IgD-negative memory B cell (primary cell): ENCODE measurements around the gene AIFM1. TPM values are rescaled to one million over a fixed set of nuclear protein-coding genes. Genes with fewer than 3 reads are reported as not detected.
"Not testable (repeated sequence)": the region's sequence is repeated elsewhere in the genome, so short reads cannot be mapped to it uniquely, and the experiment has no call there.

Experiments used
- H3K27ac Mint-ChIP-seq, 3 donors: one replicate each; pipeline ENCODE4 v1.8.0; 2020 to 2022; ENCODE audit warnings: mild to moderate bottlenecking in 3 of 3, mixed read lengths in 3 of 3, moderate library complexity in 1 of 3
- H3K27me3 Mint-ChIP-seq: one replicate; pipeline ENCODE4 v1.8.0; 2021; ENCODE audit warnings: mixed read lengths
- H3K36me3 Mint-ChIP-seq: one replicate; pipeline ENCODE4 v1.8.0; 2020; ENCODE audit warnings: mild to moderate bottlenecking, mixed read lengths
- H3K4me1 Mint-ChIP-seq, 3 donors: one replicate each; pipeline ENCODE4 v1.8.0; 2020 to 2022; ENCODE audit warnings: mixed read lengths in 3 of 3, mild to moderate bottlenecking in 1 of 3
- H3K4me3 Mint-ChIP-seq, 4 donors: one replicate each; pipeline ENCODE4 v1.8.0; 2020 to 2022; ENCODE audit warnings: mild to moderate bottlenecking in 4 of 4, mixed read lengths in 4 of 4, moderate library complexity in 3 of 4
- H3K9me3 Mint-ChIP-seq, 3 donors: one replicate each; pipeline ENCODE4 v1.8.0; 2020 to 2021; ENCODE audit warnings: mixed read lengths in 3 of 3, mild to moderate bottlenecking in 1 of 3
- polyA plus RNA-seq: library from polyadenylated mRNA; unstranded; fragments of 300-500 nt; fragmentation: Illumina TruSeq; gene quantifications from one replicate; pipeline ENCODE4 v1.2.3, GENCODE V29; 2021

Gene AIFM1
- polyA plus RNA-seq, 1 donor from 2014 or later, result 26.2 TPM

DNA sequence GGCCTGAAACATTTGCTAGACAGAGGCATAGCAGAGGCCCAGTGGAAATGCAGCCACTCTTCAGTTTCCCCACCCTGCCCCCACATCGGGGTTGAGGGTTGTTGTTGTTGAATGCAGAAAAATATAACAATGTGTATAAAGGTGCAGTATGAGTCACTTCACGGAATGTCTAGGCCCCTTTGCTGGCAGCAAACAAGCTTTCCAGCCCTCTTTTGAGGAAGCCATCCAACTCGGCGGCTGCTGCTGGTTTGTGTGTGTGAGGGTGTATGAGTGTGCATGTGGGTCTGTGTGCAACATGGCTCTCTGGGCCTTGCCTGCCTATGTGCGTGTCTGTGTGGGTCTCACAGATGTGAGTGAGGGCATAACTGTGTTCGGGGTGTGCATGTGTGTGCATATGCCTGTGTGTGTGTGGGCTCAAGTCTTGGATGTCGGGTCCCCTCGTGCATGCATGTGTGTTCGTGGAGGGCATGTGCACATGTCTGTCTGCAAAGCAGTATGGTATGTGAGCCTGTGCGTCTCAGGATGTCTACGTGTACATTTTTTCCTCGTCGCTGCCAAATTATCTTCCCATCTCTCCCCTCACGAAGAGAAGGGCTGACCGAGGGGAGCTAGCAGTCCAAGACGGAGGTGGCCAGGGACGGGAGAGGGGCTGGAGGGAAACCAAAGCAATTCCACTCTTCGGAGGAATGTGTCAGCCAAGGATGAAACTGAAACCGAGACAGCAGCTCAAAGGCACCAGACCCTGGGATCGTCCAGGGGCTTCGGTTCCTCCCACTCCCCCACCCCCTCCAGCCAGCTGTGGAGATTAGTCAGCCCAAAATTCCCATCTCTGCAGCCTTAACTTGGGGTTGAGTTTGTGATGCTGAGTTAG lies 47.0 kb downstream of the AIFM1 start:
- H3K27ac Mint-ChIP-seq, result peak overlapping the region in 2 of 3 donors; percentile 22 to 48
- peak overlapping the region in 2 of 4 donors; percentile 42 to 91 for H3K4me3 Mint-ChIP-seq
- no peaks in the 10 kb centered on the region for H3K9me3 Mint-ChIP-seq
- H3K36me3 Mint-ChIP-seq, result no peaks in the 10 kb centered on the region
- peaks cover 5% of the 10 kb centered on the region for H3K27me3 Mint-ChIP-seq
- H3K4me1 Mint-ChIP-seq, result peaks cover 0 to 21% (median 5%) of the 10 kb centered on the region in 3 donors

DNA sequence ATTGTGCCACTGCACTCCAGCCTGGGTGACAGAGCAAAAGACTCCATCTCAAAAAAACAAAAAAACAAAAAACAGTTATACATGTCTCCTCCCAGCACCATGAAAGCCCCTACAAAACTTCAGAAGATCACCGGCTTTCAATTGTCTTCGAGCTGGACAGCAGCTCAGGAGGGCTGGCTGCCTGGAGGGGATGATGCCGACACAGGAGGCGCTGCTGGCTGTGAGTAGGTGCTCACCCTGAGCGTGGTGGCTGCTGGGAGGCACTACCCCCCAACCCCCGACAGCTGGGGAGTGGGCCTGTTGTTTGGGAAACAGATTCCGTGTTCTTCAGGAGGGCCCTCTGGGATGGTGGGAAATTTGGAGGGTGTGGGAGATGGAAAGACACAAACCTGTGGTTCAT lies 48.5 kb downstream of the AIFM1 start:
- Mint-ChIP-seq H3K27me3 (peaks cover 5% of the 10 kb centered on the region), H3K36me3 (no peaks in the 10 kb centered on the region), H3K27ac (no peak overlapping the region), H3K4me3 (no peak overlapping the region), H3K4me1 (peaks cover 0 to 21% (median 5%) of the 10 kb centered on the region in 3 donors), H3K9me3 (no peaks in the 10 kb centered on the region)

DNA sequence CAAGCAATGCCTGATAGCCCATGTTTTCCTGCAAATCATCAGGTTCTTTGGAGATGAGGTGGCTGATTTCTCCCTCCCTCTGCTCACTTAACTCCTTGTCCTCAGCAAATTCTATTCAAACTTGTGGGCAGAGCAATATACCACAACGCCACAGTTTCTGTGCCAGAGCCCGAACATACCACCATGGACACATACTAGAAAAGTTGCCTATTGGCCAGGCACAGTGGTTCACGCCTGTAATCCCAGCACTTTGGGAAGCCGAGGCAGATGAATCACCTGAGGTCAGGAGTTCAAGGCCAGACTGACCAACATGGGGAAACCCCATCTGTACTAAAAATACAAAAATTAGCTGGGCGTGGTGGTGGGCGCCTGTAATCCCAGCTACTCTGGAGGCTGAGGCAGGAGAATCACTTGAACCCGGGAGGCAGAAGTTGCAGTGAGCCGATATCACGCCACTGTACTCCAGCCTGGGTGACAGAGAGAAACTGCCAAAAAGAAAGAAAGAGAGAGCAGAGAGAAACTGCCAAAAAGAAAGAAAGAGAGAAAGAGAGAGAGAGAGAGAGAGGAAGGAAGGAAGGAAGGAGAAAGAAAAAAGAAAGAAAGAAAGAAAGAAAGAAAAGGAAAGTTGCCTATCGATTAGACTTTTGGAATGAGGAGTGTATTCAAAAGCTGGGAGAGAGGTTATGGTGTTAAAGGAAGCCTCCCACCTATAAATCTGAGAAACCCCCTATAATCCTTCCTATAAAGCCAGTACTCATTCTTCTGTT lies 50.3 kb downstream of the AIFM1 start:
- H3K4me1 Mint-ChIP-seq, result peaks cover 0 to 21% (median 4%) of the 10 kb centered on the region in 3 donors
- not testable (repeated sequence) for H3K36me3 Mint-ChIP-seq, H3K9me3 Mint-ChIP-seq, H3K4me3 Mint-ChIP-seq, H3K27ac Mint-ChIP-seq, H3K27me3 Mint-ChIP-seq

DNA sequence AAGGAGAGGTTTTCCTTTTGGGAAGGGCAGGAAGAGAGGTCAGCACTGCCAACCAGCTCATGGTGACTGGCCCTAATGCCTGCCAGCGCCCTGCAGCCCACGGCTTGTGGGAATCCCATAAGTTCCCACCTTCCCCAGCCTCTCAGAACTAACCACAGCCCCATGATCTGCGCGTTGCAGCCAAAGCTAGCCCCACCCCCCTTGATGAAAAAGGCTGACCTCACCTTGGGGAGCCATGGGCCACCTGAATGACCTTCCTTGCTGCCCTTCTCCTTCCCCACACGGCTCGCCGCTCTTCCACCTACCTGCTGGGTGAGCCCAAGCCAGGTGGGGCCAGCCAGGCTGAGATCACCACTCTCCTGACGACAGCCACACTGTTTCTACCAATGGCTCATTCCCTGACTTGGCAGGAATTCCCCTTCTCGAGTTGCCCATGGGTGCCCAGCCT lies 51.5 kb downstream of the AIFM1 start:
- Mint-ChIP-seq H3K4me1 (peaks cover 0 to 14% (median 1%) of the 10 kb centered on the region in 3 donors), H3K36me3 (no peaks in the 10 kb centered on the region), H3K27ac (peak overlapping the region in 1 of 3 donors; percentile 67), H3K4me3 (peak overlapping the region in 3 of 4 donors; percentile 1 to 67 (median 63)), H3K27me3 (peaks cover 5% of the 10 kb centered on the region), H3K9me3 (peaks cover 0 to 2% (median 0%) of the 10 kb centered on the region in 3 donors)

DNA sequence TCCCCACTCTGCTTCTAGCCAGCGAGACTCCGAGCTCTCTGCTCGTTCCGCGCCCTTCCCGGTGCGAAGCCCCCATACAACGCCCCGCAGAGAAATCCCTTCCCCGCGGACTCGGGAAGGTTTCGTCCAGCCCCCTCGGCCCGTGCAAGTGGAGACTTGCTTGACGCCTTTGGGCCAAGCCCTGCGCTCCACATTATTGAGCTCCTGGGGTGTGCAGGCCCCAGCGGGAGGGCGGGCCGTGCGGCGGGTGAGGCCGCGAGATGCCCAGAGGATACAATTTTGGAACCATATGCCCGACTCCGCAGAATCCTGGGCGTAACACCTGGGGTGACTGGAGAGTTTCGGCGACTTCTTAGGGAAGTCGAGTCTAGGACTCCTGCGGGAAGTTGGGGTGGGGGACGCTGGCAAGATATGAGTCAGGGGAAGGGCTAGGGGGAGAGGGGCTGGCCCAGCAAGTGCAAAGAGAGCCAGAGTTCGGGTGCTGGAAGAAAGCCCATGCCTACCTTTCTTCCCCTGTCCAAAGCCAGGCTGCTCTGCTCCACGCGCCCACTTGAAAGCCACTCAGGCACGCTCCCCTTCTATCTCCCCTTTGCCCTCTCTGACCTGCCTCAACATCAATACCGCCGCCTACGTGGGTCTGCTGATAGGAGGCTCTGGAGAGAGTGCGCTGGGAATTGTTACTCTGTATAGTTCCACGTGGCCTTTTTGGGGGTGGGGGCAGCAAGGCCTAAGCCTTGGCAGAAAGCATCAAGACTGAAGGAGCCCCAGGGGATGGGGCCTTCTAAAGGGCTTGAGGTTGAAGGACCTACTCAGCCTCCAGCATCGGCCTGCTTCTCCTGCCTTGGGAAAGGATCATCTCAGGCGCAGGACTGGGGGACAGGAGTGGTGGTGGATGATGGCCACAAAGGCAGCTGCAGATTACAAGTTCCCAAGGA lies 54.2 kb downstream of the AIFM1 start:
- peak overlapping the region in 2 of 3 donors; percentile 64 to 77 for H3K27ac Mint-ChIP-seq
- peaks cover 8 to 17% (median 8%) of the 10 kb centered on the region in 3 donors for H3K4me1 Mint-ChIP-seq
- H3K9me3 Mint-ChIP-seq, result peaks cover 0 to 2% (median 0%) of the 10 kb centered on the region in 3 donors
- peaks cover 5% of the 10 kb centered on the region for H3K27me3 Mint-ChIP-seq
- no peaks in the 10 kb centered on the region for H3K36me3 Mint-ChIP-seq
- H3K4me3 Mint-ChIP-seq, result peak overlapping the region; percentile 67 to 92 (median 82)

DNA sequence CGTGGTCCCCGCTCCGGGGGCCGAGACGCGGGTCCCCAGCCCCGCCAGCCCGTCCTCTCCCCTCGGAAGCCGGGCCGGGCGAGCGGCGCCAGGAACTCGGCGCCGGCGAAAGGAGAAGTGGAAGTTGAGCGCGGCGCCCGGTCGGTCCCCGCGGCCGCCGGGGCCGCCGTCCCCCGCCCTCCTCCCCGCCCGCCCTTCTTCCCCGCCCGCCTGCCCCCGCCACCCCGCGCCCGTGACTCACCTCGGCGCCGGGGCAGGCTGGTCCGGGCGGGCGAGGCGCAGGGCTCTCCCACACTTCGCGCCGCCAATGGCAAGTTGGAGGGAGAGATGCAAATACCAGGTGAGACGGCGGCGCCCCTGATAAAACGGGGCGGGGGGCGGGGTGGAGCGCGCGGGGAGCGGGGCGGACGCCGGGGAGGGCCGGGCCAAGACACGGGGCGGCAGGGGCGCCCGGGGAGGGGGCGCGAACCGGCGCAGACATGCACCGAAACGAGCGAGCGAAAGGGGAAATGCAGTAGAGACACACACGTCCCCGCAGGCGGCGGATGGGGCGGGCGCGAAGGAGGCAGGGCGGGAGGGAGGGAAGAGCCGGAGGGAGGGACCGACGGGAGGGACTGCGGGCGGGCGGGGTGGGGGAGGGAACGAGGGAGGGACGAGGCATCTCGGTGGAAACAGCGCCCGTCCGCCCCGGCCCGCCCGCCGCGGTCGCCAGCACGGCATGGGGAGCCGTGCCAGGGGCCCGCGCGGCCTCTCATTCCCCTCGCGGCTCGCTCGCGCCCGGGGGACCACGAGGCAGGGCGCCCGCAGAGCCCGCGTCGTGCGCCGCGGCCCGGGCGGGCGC lies 55.0 kb downstream of the AIFM1 start, which contains the start of gene ELF4:
TSS of gene ELF4 (minus strand) at position 119 of the 841 bp plus-strand sequence. CDS start 29,167 bp downstream, outside the sequence.
- no peaks in the 10 kb centered on the region for H3K36me3 Mint-ChIP-seq
- H3K9me3 Mint-ChIP-seq, result peaks cover 0 to 2% (median 0%) of the 10 kb centered on the region in 3 donors

DNA sequence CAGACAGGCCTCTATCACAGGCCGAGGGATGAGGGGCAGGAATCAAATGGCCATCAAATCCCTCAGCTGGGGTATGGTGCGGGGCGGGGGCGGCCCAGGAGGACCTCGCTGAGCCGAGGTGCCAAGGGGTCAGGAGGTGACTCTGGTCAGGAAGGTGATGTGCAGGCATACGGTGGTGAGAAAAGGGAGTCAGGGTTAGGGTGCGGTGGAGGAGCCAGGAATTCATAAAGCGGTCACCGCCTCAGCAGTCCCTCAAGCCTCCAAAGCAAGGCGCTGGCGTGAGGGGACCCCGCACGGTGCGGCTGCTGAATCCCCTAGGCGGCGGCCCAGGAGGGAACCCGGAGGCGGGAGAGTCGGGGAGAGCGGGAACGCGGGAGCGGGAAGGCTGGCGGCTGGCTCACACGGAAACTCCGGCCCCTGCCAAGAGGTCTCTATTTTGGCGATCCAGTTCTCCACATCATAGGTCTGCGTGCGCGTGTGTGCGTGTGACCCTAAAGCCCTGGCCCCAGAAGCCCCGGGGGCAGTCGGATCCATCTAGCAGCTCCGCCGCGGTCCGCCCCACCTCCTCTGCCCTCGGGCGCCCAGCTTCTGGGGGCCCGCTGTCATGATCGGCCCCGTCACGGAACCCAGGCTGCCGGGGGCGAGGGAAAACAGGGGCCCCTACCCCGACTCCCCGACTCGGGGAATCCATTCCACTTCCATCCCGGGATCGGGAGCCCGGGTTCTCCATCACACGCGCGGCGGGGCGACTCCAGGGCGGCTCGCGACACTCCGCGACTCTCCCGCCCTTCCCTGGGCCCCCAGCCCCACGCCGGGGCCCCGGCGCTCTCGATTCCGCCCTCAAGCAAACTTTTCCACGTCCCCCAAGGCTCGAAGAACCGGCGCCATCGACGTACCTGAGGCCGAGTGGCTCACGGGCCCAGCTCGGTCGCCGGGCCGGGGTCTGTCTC lies 55.9 kb downstream of the AIFM1 start:
- H3K4me1 Mint-ChIP-seq, result peaks cover 8 to 18% (median 16%) of the 10 kb centered on the region in 3 donors
- peak overlapping the region; percentile 86 to 95 (median 90) for H3K4me3 Mint-ChIP-seq
- H3K27ac Mint-ChIP-seq, result peak overlapping the region; percentile 60 to 94 (median 76)
- peaks cover 0 to 2% (median 0%) of the 10 kb centered on the region in 3 donors for H3K9me3 Mint-ChIP-seq
- H3K27me3 Mint-ChIP-seq, result peaks cover 1% of the 10 kb centered on the region
- H3K36me3 Mint-ChIP-seq, result no peaks in the 10 kb centered on the region

More for the DNA sequence above, 55.0 kb downstream of the AIFM1 start, which contains the start of gene ELF4:
- Mint-ChIP-seq H3K27ac (peak within 1 kb of the TSS; percentile 60 to 94 (median 76)), H3K27me3 (peaks cover 3% of the 10 kb centered on the region), H3K4me3 (peak within 1 kb of the TSS; percentile 86 to 95 (median 90)), H3K4me1 (peaks cover 8 to 20% (median 12%) of the 10 kb centered on the region in 3 donors)

DNA sequence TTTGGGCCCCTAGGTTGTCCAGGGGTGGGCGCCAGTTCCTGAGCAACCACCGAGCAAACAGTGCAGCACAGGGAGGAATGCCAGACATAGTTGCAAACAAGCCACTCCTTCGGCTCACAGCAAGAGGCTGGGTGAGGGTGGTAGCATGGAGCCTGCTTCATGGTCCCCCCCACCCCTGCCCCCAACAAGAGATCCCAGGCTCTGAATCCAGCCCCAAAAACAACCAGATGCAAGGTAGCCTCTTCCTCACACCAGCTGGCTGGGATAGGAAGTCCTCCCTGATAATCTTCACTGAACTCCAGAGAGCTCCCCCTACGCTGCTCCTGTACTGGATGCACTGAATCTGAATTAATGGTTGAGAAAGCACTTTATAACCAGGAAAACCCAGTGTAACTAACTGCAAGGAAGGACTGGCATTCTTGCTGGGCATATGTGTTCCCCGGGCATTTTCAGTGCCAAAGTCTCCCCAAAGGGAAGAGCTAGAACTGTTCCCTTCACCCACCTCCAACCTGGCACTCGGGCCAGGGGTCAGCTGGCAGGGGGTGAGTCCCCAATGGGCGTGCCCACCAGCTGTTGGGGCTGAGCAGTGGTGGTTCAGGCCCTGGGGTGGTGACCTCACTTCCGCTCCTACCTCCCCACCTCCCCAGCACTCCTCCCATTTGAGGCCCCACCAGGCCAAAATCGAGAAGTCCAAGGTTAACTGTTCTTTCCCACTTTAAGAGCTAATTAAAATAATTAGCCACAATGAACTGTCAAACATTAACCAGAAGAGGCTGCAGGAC lies 56.8 kb downstream of the AIFM1 start:
- Mint-ChIP-seq H3K4me3 (peak overlapping the region; percentile 86 to 95 (median 90)), H3K4me1 (peaks cover 13 to 22% (median 20%) of the 10 kb centered on the region in 3 donors), H3K36me3 (no peaks in the 10 kb centered on the region), H3K27me3 (no peaks in the 10 kb centered on the region), H3K27ac (peak overlapping the region; percentile 60 to 94 (median 76)), H3K9me3 (peaks cover 0 to 2% (median 0%) of the 10 kb centered on the region in 3 donors)

DNA sequence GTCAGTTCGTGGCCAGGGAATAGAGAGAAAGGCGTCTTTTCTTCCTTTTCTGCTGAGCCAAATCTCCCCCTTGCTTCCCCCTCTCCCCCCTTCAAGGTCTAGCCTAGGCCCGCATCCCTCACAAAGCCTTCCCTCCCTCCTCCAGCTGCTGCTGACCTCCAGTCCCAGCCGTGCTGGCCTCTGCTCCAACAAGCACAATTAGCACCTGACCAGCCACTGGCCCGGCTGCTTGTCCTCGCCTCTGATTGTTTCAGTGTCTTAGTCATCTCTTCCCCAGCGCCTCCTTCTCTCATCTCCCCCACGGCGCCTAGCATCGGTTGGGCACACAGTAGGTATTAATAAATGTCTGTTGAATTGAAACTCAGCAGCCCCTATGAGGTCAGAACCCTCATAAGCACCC lies 59.6 kb downstream of the AIFM1 start:
- Mint-ChIP-seq H3K27me3 (no peaks in the 10 kb centered on the region), H3K4me1 (peaks cover 24 to 27% (median 25%) of the 10 kb centered on the region in 3 donors), H3K27ac (peak overlapping the region in 2 of 3 donors; percentile 64 to 82), H3K36me3 (no peaks in the 10 kb centered on the region), H3K4me3 (peak overlapping the region in 2 of 4 donors; percentile 19 to 75), H3K9me3 (no peaks in the 10 kb centered on the region)

DNA sequence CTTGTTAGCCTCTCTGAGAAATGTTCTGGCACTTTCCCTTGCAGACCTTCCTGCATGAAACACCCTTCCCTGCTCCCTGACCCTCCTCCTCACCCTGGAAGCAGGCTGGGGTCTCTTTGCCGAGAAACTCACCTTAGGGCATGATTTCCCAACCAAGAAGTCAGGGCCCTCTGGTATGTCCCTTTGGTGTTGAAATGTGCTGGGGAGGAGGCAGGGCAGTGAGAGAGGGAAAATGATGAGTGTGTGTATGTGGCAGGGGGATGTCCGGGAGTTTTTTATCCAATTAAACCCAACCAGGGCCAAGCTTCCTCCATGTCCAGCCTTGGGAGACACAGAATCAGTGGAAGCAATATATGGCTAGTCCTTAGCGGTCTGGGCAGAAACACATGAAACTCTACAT lies 60.4 kb downstream of the AIFM1 start:
- H3K9me3 Mint-ChIP-seq, result no peaks in the 10 kb centered on the region
- peak overlapping the region in 2 of 4 donors; percentile 57 to 81 for H3K4me3 Mint-ChIP-seq
- H3K27me3 Mint-ChIP-seq, result no peaks in the 10 kb centered on the region
- no peaks in the 10 kb centered on the region for H3K36me3 Mint-ChIP-seq
- no peak overlapping the region for H3K27ac Mint-ChIP-seq
- peaks cover 28 to 33% (median 29%) of the 10 kb centered on the region in 3 donors for H3K4me1 Mint-ChIP-seq

DNA sequence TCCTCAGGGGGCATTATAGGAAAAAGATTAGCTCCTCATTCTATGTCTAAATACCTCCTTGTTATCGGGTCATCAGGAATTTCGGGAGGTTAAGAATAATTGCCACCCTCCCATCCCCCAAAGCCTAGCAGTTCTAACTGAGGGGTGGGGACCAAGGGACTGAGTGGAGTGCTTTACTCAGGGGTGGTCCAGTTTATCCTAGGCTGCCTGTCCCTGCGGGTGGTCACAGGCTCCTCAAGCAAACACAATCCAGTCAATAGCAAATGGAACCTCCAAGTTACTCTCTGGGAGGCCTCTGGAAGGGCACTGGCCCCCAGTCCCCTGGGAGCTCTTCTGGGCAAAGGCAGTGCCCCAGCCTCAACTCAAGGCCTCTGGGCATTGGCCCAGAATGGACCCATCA lies 62.0 kb downstream of the AIFM1 start:
- Mint-ChIP-seq H3K27me3 (no peaks in the 10 kb centered on the region), H3K9me3 (no peaks in the 10 kb centered on the region), H3K36me3 (no peaks in the 10 kb centered on the region), H3K4me1 (peaks cover 22 to 33% (median 31%) of the 10 kb centered on the region in 3 donors), H3K4me3 (no peak overlapping the region), H3K27ac (no peak overlapping the region)

DNA sequence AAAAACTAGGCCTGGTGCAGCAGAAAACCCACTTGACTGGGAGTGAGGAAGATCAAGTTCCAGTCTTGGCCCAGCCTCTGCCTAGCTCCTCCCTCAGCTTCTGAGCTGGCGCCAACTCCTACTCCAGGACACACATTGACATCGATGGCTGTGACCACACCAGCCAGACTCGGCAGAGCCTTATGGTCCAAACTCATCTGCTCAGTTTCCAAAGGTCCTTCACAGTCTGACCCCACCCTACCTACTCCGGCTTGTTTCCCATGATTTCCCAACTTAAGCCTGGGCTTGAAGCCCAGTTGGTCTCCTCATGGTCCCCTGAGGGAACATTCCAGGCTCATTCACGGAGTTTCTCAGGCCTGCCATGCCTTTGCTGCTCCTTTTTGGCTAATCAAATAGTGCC lies 65.5 kb downstream of the AIFM1 start:
- H3K36me3 Mint-ChIP-seq, result no peaks in the 10 kb centered on the region
- H3K4me1 Mint-ChIP-seq, result peaks cover 22 to 28% (median 24%) of the 10 kb centered on the region in 3 donors
- H3K4me3 Mint-ChIP-seq, result no peak overlapping the region
- H3K27me3 Mint-ChIP-seq, result no peaks in the 10 kb centered on the region
- no peaks in the 10 kb centered on the region for H3K9me3 Mint-ChIP-seq
- H3K27ac Mint-ChIP-seq, result peak overlapping the region in 1 of 3 donors; percentile 3
